ENCODE measurements around the gene HS3ST3A1. TPM values are rescaled to one million over a fixed set of nuclear protein-coding genes. Genes with fewer than 3 reads are reported as not detected.

The HS3ST3A1 gene
- total and polyA plus RNA-seq, 2 experiments from 2014 or later = 5.4 to 24.1 TPM

DNA sequence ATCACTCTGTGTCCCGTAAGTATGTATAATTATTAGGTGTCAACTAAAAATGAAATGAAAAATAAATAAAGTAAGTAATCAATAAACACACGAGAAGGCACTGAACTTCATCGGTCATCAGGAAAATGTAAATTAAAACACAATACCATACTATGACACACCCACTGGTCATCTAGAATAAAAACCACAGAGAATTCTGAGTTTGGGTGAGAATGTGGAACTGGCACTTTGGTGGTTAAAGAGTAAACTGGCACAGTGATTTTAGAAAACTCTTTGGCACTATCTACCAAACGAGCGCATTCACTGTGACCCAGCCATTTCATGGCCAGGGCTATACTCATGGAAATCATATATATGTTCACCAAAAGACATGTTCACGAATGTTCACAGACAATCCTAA, 98.2 kb downstream of the HS3ST3A1 start (continued):
- TF ChIP-seq, protein P1, sequence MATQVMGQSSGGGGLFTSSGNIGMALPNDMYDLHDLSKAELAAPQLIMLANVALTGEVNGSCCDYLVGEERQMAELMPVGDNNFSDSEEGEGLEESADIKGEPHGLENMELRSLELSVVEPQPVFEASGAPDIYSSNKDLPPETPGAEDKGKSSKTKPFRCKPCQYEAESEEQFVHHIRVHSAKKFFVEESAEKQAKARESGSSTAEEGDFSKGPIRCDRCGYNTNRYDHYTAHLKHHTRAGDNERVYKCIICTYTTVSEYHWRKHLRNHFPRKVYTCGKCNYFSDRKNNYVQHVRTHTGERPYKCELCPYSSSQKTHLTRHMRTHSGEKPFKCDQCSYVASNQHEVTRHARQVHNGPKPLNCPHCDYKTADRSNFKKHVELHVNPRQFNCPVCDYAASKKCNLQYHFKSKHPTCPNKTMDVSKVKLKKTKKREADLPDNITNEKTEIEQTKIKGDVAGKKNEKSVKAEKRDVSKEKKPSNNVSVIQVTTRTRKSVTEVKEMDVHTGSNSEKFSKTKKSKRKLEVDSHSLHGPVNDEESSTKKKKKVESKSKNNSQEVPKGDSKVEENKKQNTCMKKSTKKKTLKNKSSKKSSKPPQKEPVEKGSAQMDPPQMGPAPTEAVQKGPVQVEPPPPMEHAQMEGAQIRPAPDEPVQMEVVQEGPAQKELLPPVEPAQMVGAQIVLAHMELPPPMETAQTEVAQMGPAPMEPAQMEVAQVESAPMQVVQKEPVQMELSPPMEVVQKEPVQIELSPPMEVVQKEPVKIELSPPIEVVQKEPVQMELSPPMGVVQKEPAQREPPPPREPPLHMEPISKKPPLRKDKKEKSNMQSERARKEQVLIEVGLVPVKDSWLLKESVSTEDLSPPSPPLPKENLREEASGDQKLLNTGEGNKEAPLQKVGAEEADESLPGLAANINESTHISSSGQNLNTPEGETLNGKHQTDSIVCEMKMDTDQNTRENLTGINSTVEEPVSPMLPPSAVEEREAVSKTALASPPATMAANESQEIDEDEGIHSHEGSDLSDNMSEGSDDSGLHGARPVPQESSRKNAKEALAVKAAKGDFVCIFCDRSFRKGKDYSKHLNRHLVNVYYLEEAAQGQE (IDR thresholded peaks at IDR 0.05; ENCODE audit: unreplicated experiment) = no peak
- TF ChIP-seq, protein P2, sequence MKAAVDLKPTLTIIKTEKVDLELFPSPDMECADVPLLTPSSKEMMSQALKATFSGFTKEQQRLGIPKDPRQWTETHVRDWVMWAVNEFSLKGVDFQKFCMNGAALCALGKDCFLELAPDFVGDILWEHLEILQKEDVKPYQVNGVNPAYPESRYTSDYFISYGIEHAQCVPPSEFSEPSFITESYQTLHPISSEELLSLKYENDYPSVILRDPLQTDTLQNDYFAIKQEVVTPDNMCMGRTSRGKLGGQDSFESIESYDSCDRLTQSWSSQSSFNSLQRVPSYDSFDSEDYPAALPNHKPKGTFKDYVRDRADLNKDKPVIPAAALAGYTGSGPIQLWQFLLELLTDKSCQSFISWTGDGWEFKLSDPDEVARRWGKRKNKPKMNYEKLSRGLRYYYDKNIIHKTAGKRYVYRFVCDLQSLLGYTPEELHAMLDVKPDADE (IDR thresholded peaks at IDR 0.05) = no peak
- TF ChIP-seq NANOG (IDR thresholded peaks at IDR 0.05; ENCODE audit: borderline replicate concordance) = no peak
- TF ChIP-seq POLR2AphosphoS5 (IDR thresholded peaks at IDR 0.05; ENCODE audit: low read depth) = no peak
- TF ChIP-seq, protein P3, sequence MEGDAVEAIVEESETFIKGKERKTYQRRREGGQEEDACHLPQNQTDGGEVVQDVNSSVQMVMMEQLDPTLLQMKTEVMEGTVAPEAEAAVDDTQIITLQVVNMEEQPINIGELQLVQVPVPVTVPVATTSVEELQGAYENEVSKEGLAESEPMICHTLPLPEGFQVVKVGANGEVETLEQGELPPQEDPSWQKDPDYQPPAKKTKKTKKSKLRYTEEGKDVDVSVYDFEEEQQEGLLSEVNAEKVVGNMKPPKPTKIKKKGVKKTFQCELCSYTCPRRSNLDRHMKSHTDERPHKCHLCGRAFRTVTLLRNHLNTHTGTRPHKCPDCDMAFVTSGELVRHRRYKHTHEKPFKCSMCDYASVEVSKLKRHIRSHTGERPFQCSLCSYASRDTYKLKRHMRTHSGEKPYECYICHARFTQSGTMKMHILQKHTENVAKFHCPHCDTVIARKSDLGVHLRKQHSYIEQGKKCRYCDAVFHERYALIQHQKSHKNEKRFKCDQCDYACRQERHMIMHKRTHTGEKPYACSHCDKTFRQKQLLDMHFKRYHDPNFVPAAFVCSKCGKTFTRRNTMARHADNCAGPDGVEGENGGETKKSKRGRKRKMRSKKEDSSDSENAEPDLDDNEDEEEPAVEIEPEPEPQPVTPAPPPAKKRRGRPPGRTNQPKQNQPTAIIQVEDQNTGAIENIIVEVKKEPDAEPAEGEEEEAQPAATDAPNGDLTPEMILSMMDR (conservative IDR thresholded peaks at IDR 0.05; ENCODE audit: low read depth in 2 of 2) = no peak

DNA sequence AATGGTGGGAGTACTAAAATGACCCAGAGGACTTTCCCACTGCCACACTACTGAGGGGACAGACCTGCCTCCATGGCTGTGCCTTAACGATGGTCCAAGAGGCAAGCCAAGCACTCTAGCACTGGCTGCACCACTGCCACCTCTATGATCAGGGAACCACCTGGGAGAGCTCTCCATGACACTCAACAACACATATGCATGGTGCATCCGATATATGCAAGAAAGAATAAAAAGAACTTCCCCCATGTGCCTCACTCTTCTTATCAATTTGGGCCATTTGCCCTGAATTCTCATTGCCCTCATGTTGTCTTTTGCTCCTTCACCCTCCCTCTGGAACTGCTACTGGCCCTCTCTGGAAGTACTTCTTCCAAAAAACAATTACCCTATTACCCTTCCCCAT, 99.5 kb downstream of the HS3ST3A1 start:
- H3K4me3 Mint-ChIP-seq = no peak overlapping the region
- H3K9me3 Mint-ChIP-seq = no peaks in the 10 kb centered on the region
- no peaks in the 10 kb centered on the region for H3K36me3 Mint-ChIP-seq (ENCODE audit: low read depth)
- DNase-seq (ENCODE audit: low spot score) = no peak
- no peaks in the 10 kb centered on the region for H3K27me3 Mint-ChIP-seq (ENCODE audit: insufficient read depth, low read depth, poor library complexity)
- Histone ChIP-seq H3K4me3 (no peak overlapping the region), H3F3A (replicated peaks; ENCODE audit: low read depth) (no peaks in the 10 kb centered on the region), H3K4me1 (ENCODE audit: insufficient read depth) (no peaks in the 10 kb centered on the region), H2AFZ (no peak overlapping the region), H3K27me3 (ENCODE audit: insufficient read depth) (no peaks in the 10 kb centered on the region), H3K4me2 (no peak overlapping the region), H3K27ac (ENCODE audit: low read depth) (no peak overlapping the region), H3K9me2 (ENCODE audit: insufficient read depth) (no peaks in the 10 kb centered on the region), H3K36me3 (ENCODE audit: insufficient read depth) (no peaks in the 10 kb centered on the region), H3K79me2 (replicated peaks; ENCODE audit: insufficient read depth) (no peaks in the 10 kb centered on the region; the same call in 1 of the 2 replicates), H4K20me1 (replicated peaks; ENCODE audit: insufficient read depth) (no peaks in the 10 kb centered on the region)
- no peak for ATAC-seq
- no peaks in the 10 kb centered on the region for H3K4me1 Mint-ChIP-seq
- no peak overlapping the region for H3K27ac Mint-ChIP-seq
- TF ChIP-seq, protein P2 (IDR thresholded peaks at IDR 0.05) = no peak
- TF ChIP-seq POLR2AphosphoS5 (IDR thresholded peaks at IDR 0.05; ENCODE audit: low read depth) (no peak), ZNF331 (CRISPR knock-in tag; IDR thresholded peaks at IDR 0.05; ENCODE audit: low read depth) (no peak), CREB1 (CRISPR knock-in tag; IDR thresholded peaks at IDR 0.05; ENCODE audit: low read depth) (no peak), EZH2phosphoT487 (IDR thresholded peaks at IDR 0.05; ENCODE audit: unreplicated experiment) (no peak), EZH2 (IDR thresholded peaks at IDR 0.05; ENCODE audit: low read depth, unreplicated experiment) (no peak), JUNB (IDR thresholded peaks at IDR 0.05; ENCODE audit: unreplicated experiment) (no peak)
- TF ChIP-seq, protein P4, sequence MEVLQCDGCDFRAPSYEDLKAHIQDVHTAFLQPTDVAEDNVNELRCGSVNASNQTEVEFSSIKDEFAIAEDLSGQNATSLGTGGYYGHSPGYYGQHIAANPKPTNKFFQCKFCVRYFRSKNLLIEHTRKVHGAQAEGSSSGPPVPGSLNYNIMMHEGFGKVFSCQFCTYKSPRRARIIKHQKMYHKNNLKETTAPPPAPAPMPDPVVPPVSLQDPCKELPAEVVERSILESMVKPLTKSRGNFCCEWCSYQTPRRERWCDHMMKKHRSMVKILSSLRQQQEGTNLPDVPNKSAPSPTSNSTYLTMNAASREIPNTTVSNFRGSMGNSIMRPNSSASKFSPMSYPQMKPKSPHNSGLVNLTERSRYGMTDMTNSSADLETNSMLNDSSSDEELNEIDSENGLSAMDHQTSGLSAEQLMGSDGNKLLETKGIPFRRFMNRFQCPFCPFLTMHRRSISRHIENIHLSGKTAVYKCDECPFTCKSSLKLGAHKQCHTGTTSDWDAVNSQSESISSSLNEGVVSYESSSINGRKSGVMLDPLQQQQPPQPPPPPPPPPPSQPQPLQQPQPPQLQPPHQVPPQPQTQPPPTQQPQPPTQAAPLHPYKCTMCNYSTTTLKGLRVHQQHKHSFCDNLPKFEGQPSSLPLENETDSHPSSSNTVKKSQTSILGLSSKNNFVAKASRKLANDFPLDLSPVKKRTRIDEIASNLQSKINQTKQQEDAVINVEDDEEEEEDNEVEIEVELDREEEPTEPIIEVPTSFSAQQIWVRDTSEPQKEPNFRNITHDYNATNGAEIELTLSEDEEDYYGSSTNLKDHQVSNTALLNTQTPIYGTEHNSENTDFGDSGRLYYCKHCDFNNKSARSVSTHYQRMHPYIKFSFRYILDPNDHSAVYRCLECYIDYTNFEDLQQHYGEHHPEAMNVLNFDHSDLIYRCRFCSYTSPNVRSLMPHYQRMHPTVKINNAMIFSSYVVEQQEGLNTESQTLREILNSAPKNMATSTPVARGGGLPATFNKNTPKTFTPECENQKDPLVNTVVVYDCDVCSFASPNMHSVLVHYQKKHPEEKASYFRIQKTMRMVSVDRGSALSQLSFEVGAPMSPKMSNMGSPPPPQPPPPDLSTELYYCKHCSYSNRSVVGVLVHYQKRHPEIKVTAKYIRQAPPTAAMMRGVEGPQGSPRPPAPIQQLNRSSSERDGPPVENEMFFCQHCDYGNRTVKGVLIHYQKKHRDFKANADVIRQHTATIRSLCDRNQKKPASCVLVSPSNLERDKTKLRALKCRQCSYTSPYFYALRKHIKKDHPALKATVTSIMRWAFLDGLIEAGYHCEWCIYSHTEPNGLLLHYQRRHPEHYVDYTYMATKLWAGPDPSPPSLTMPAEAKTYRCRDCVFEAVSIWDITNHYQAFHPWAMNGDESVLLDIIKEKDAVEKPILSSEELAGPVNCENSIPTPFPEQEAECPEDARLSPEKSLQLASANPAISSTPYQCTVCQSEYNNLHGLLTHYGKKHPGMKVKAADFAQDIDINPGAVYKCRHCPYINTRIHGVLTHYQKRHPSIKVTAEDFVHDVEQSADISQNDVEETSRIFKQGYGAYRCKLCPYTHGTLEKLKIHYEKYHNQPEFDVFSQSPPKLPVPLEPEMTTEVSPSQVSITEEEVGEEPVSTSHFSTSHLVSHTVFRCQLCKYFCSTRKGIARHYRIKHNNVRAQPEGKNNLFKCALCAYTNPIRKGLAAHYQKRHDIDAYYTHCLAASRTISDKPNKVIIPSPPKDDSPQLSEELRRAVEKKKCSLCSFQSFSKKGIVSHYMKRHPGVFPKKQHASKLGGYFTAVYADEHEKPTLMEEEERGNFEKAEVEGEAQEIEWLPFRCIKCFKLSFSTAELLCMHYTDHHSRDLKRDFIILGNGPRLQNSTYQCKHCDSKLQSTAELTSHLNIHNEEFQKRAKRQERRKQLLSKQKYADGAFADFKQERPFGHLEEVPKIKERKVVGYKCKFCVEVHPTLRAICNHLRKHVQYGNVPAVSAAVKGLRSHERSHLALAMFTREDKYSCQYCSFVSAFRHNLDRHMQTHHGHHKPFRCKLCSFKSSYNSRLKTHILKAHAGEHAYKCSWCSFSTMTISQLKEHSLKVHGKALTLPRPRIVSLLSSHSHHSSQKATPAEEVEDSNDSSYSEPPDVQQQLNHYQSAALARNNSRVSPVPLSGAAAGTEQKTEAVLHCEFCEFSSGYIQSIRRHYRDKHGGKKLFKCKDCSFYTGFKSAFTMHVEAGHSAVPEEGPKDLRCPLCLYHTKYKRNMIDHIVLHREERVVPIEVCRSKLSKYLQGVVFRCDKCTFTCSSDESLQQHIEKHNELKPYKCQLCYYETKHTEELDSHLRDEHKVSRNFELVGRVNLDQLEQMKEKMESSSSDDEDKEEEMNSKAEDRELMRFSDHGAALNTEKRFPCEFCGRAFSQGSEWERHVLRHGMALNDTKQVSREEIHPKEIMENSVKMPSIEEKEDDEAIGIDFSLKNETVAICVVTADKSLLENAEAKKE (CRISPR knock-in tag; IDR thresholded peaks at IDR 0.05) = no peak
